GM21825 (cell line): ENCODE results near the gene CDC25B.
"Not testable (repeated sequence)": the region's sequence is repeated elsewhere in the genome, so short reads cannot be mapped to it uniquely, and the experiment has no call there.

ENCODE experiments used
- ATAC-seq: cut with Tn5 transposase; IDR thresholded peaks from one replicate; pipeline ENCODE4 v1.9.1; 2021; ENCODE audit warnings: mild to moderate bottlenecking, moderate library complexity; ENCODE audit not compliant: unreplicated experiment

Gene CDC25B

DNA sequence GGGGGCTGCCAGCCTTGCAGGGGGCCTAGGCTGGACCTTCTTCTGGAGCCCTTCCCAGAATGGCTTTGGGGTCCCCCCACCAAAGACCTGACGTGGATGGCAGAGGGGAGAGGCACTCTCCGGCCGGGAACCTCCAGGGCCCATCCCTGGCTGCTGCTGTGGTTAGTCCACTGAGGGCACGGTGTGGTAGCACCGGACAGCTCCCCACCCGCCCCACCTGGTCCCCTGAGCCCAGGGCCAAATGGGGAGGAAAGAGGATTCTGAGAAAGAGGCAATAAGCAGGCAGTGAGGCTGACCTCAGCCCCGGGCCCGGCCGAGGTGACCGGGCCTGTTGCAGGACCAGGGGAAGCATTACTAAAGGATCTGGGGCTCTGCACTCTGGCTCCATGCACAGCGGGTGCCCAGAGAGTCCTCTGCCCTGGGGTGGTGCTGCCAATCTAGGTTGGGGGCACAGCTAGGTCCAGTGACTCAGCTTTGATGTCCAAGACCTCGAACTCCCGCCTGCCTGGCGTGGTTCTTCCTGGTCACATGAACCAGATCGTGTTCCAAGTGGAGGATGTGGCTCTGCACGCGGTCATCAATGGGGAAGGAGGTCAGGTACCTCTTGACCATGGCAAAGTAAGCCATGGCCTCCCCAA is 11.8 kb upstream of the CDC25B start:
- no peak for ATAC-seq

- ATAC-seq, result no peak
Observed at GRCh38 chr20:3784863-3785239, 11.3 kb upstream of the CDC25B start.

- no peak for ATAC-seq
Observed at GRCh38 chr20:3785240-3786125, 10.6 kb upstream of the CDC25B start.

GRCh38 chr20:3786126-3786484 is 10.0 kb upstream of the CDC25B start:
- ATAC-seq, result peak; percentile 17

DNA sequence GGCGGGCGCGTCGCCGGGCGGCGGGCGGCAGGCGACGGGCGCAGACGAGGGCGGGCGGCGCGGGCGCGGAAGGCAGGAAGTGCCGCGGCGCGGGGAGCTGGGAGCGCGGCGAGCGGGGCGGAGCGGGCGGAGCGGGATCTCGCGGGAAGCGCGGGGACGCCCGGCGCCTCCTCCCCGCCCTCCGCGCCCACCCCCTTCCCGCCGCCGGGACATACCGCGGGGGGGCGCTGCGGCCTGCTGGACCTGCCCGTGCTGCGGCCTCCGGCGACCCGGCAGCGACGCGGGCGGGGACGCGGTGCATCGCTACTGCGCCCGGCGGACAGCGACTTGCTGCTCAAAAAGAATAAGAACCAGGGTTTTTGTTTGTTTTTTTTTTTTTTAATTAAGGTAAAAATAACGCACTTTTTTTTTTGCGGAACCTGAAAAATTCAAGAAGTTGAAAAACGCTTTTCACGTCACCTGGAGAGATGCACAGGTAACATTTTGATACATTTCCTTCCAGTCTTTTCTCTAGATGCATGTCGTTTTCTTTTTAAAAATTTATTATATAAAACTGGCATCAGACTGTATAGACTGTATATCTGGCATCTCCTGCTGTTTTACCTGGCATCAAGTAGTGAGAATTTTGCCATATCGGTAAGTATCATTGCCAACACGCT is 9.3 kb upstream of the CDC25B start, which contains the start of gene CENPB:
Gene CENPB, minus strand, starts transcription at position 76 of the 659 bp plus-strand sequence. CDS start 257 bp downstream, outside the sequence.
- ATAC-seq, result peak; percentile 78

DNA sequence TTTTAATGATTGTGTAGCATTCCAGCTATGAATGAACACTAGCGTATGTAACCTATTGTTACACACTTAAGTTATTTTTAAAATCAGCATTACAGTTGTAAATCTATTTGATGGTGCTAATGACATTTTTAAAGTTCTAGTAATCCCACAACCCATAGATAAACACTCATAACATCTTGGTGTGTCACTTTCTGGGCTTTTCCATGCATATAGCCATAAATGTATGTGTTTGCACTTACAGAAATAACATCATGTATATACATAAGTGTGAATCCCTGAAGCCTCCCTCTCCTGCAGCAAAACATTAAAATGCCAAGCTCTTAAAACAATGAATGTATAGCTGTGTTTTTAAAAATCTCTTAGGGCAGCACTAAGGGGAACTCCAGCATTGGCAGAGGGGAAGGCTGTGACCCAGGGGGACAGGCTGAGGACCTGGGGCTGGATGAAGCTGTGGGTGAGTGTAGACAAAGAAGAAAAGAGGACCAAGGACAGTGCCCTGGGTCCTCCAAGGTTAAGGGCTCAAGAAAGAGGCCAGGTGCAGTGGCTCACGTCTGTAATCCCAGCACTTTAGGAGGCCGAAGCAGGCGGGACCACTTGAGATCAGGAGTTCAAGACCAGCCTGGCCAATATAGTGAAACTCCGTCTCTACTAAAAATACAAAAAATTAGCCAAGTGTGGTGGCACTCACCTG is 8.6 kb upstream of the CDC25B start:
- no peak for ATAC-seq

GRCh38 chr20:3788685-3789155 is 7.4 kb upstream of the CDC25B start:
- ATAC-seq, result no peak

DNA sequence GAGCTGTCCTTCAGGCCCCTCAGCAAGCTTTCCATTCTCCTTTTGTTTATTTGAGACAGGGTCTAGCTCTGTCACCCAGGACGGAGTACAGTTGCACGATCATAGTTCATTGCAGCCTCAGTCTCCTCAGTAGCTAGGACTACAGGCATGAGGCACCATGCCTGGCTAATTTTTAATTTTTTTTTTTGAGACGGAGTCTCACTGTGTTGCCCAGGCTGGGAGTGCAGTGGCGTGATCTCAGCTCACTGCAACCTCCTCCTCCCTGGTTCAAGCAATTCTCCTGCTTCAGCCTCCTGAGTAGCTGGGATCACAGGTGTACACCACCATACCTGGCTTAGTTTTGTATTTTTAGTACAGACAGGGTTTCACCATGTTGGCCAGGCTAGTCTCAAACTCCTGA is 6.9 kb upstream of the CDC25B start:
- not testable (repeated sequence) for ATAC-seq

DNA sequence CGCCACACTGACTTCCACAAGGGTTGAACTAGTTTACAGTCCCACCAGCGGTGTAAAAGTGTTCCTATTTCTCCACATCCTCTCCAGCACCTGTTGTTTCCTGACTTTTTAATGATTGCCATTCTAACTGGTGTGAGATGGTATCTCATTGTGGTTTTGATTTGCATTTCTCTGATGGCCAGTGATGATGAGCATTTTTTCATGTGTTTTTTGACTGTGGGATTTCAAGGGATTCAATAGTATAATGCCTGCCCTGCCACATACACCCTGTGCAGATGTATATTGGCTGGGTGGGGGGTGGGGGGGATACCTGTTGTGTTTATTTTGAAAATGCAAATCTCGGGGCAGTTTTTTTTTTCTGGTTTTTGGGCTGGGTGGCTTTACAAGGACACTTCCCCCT is 1.9 kb upstream of the CDC25B start:
- not testable (repeated sequence) for ATAC-seq

DNA sequence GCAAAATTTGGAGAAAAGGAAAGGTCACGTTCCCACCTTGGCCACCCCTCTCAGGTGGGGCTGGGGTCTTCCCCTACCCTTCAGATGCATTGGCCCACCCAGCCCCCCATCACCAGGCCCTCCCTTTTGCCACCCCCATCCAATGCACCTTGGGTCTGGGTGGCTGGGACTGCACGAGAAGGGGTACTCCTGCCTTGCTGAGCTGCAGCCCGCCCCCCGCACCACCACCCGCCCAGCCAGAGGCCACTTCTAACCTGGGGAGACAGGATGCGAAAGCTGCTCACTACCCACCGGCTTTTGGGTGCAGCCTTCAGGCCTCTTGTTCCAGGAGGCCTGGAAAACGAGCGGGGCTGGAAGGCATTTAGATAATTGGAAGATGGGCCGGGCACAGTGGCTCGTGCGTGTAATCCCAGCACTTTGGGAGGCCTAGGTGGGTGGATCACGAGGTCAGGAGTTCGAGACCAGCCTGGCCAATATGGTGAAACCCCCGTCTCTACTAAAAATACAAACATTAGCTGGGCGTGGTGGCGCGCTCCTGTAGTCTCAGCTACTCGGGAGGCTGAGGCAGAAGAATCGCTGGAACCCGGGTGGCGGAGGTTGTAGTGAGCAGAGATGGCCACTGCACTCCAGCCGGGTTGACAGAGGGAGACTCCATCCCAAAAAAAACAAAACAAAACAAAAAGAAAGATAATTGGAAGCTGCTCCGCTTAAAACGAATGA is 1.2 kb upstream of the CDC25B start:
- ATAC-seq, result no peak

DNA sequence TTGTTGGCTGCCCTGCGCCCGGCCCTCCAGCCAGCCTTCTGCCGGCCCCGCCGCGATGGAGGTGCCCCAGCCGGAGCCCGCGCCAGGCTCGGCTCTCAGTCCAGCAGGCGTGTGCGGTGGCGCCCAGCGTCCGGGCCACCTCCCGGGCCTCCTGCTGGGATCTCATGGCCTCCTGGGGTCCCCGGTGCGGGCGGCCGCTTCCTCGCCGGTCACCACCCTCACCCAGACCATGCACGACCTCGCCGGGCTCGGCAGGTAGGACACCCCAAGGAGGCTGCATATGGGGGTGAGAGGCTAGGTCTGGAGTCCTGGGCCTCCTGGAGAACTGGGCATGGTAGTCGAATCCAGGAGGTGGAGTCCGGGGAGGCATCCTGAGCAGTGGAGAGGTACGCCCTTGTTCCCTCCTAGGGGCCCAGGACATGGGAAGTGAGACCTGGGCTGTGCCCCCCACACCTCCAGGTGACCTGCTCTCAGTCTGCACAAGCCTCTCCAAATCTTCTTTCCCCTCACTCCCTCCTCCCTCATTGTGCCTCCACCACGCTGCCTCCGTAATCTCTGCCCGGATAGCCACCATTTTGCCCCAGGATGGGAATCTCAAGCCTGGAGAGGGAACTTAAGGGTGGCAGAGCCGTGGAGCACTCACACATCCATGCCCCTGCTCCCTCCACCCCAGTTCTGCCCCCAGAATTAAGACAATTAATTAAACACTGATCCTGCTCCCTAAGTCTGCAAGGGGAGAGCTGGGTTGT is 541 bp downstream of the CDC25B start:
- ATAC-seq, result peak; percentile 9

- no peak for ATAC-seq
Observed at GRCh38 chr20:3797226-3797545, 1.1 kb downstream of the CDC25B start.

- no peak for ATAC-seq
Observed at GRCh38 chr20:3797592-3798372, 1.7 kb downstream of the CDC25B start.

DNA sequence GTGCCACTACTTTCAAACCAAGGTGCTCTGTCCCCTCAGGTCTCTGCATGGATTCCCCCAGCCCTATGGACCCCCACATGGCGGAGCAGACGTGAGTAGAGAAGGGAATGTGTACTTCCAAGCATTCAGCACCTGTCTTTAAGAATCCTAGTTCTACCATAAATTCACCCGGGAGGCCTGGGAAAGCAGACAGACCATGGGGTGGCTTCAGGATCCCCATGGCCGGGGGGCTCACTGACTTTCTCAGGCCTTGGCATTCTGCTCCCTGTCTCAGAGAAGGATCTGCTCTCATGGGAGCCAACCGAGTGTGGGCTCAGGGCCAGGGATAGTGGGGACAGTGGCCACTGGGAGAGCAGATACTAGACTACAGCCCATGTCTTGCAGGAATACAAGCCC is 2.3 kb downstream of the CDC25B start:
- ATAC-seq, result no peak

DNA sequence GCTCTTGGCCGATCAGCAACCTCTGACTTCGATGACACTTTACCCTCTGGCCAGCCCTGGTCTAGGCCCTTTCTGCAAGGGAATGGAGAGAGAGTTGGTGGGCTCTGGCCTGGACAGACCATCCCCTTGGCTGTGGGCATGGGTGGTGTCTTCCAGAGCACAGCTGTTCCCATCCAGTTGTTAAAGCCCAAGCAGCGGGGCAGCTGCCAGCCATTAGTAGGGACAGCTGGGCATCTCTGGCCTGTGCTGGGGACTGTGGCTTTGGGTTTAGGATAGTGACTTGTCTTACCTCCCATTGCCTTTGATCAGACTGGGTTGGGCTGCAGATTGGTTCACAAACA is 2.8 kb downstream of the CDC25B start:
- ATAC-seq, result no peak

DNA sequence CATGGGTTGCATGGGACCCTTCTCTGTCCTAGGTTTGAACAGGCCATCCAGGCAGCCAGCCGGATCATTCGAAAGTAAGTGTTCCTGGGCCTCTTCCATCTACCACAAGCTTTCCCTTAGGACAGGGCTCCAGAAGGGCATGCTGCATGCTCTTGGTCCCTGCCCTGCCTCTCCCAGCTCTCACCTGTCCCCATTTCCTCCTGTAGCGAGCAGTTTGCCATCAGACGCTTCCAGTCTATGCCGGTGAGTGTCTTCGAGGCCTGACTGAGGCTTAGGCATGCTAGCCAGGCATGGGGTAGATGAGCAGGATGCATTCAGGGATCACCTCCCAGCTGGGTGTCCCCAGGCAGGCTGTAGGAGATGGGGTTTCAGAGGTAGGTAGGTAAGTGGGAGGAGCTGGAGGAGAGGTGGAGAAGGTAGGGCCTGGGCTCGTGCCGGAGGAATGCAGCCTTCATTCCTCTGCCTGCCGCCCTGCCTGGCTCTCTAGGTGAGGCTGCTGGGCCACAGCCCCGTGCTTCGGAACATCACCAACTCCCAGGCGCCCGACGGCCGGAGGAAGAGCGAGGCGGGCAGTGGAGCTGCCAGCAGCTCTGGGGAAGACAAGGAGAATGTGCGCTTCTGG is 4.3 kb downstream of the CDC25B start:
- no peak for ATAC-seq

DNA sequence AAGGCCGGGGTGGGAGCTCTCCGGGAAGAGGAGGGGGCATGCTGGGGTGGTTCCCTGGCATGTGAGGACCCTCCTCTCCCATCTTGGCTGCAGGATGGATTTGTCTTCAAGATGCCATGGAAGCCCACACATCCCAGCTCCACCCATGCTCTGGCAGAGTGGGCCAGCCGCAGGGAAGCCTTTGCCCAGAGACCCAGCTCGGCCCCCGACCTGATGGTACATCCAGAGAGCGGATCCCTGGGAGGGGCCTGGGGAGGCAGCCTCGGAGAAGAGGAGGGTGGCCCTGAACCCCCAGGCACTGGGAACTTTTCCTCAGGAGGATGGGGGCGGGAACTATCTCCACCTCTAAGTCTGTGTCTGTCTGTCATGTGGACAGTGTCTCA is 4.8 kb downstream of the CDC25B start:
- no peak for ATAC-seq

DNA sequence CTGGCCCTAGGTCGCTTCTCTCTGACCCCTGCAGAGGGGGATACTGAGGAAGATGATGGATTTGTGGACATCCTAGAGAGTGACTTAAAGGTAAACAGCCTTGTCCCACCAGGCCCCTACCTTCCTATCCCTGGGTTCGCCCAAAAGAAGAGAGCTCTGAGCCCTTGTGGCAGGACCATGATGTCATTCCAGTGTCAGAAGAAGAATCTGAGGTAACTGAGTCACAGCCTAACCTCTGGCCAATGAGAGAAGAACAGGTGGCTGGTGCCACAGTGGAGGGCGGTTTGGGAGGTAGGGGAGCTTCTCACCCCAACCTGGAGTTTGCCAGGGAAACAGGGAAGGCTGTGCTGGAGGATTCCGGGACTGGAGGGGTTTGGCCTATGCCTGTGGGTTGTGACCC is 5.2 kb downstream of the CDC25B start:
- no peak for ATAC-seq

DNA sequence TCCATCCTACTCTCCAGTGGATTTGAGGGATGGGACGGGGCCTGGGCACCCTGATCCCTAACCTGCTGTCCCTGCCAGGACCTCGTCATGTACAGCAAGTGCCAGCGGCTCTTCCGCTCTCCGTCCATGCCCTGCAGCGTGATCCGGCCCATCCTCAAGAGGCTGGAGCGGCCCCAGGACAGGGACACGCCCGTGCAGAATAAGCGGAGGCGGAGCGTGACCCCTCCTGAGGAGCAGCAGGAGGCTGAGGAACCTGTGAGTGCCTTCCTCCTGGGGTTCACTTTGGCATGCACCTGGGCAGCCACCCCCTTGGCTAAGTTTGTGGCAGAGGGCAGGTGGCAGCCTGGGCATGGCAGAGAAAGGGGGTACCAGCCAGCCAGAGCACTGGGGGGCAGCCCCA is 5.7 kb downstream of the CDC25B start:
- ATAC-seq, result no peak
